GM18499 (cell line): ENCODE measurements around the gene DNAH3.
"Not testable (repeated sequence)": the region's sequence is repeated elsewhere in the genome, so short reads cannot be mapped to it uniquely, and the experiment has no call there.

Experiments used
- ATAC-seq: cut with Tn5 transposase; IDR thresholded peaks from one replicate; pipeline ENCODE4 v1.9.1; 2021; ENCODE audit warnings: moderate number of reproducible peaks; ENCODE audit not compliant: insufficient read depth, unreplicated experiment

The DNAH3 gene

GRCh38 chr16:21128991-21129390, 21.7 kb downstream of the DNAH3 start:
- ATAC-seq = no peak

GRCh38 chr16:21126518-21126917, 24.1 kb downstream of the DNAH3 start:
- no peak for ATAC-seq

GRCh38 chr16:21125191-21125590, 25.5 kb downstream of the DNAH3 start:
- no peak for ATAC-seq

- no peak for ATAC-seq
These were observed 29.6 kb downstream of the DNAH3 start for GRCh38 chr16:21120976-21121520.

GRCh38 chr16:21117567-21117966, 33.1 kb downstream of the DNAH3 start:
- no peak for ATAC-seq

- ATAC-seq = no peak
These were observed 34.4 kb downstream of the DNAH3 start for GRCh38 chr16:21116148-21116693.

- ATAC-seq = not testable (repeated sequence)
These were observed 35.1 kb downstream of the DNAH3 start for GRCh38 chr16:21115551-21115950.

GRCh38 chr16:21103941-21104860, 46.4 kb downstream of the DNAH3 start:
- no peak for ATAC-seq

- no peak for ATAC-seq
These were observed 48.8 kb downstream of the DNAH3 start for GRCh38 chr16:21101631-21102420.

GRCh38 chr16:21100447-21100846, 50.2 kb downstream of the DNAH3 start:
- ATAC-seq = no peak

- ATAC-seq = no peak
These were observed 53.5 kb downstream of the DNAH3 start for GRCh38 chr16:21097151-21097550.

GRCh38 chr16:21094719-21095118, 55.9 kb downstream of the DNAH3 start:
- not testable (repeated sequence) for ATAC-seq

- ATAC-seq = no peak
These were observed 57.7 kb downstream of the DNAH3 start for GRCh38 chr16:21092951-21093350.

- ATAC-seq = no peak
These were observed 61.8 kb downstream of the DNAH3 start for GRCh38 chr16:21088646-21089538.

GRCh38 chr16:21088143-21088542, 62.5 kb downstream of the DNAH3 start:
- no peak for ATAC-seq

- ATAC-seq = no peak
These were observed 65.9 kb downstream of the DNAH3 start for GRCh38 chr16:21084631-21085225.

- ATAC-seq = no peak
These were observed 66.8 kb downstream of the DNAH3 start for GRCh38 chr16:21083729-21084268.

GRCh38 chr16:21081329-21081728, 69.3 kb downstream of the DNAH3 start:
- ATAC-seq = no peak

GRCh38 chr16:21078563-21078962, 72.1 kb downstream of the DNAH3 start:
- no peak for ATAC-seq
